H1 (cell line): Measurements from ENCODE around the gene COL4A2. TPM values are rescaled to one million over a fixed set of nuclear protein-coding genes. Genes with fewer than 3 reads are reported as not detected.

Experiments
- CTCF ChIA-PET: fragments of 300-600 bp; sonication (Branson Sonifier 250); formaldehyde crosslinking; loops from one replicate; lab custom pipeline; 2021; ENCODE audit not compliant: partially characterized antibody; lab: Charles Lee
- POLR2A ChIA-PET: fragments of 300-600 bp; sonication (Branson Sonifier 250); formaldehyde crosslinking; loops from one replicate; lab custom pipeline; 2021; ENCODE audit warnings: inconsistent platforms; ENCODE audit not compliant: partially characterized antibody; lab: Charles Lee
- DNase-seq, 2 experiments: peaks; one replicate each; pipeline versions ENCODE4 v3.0.0 to v3.0.0-alpha.2; 2010 to 2022; ENCODE audit warnings: low spot score in 2 of 2, low read depth in 1 of 2, mixed read lengths in 1 of 2
- FAIRE-seq: peaks from 2 replicates; lab custom pipeline; 2011; peaks lifted over from hg19 to GRCh38; lab: Jason Lieb, UNC
- H2AFZ ChIP-seq: 2 replicates; pipeline ENCODE4 v1.8.1; 2012; ENCODE audit warnings: low read length, inconsistent platforms
- H2AK5ac ChIP-seq: 2 replicates; pipeline ENCODE4 v1.6.1; 2013; ENCODE audit warnings: low read depth, low read length
- H2BK120ac ChIP-seq: replicated peaks from 2 replicates; pipeline ENCODE3; 2013; ENCODE audit warnings: low read depth, low read length, inconsistent platforms
- H2BK12ac ChIP-seq: 2 replicates; pipeline ENCODE4 v1.6.1; 2013; ENCODE audit warnings: low read depth, low read length
- H2BK15ac ChIP-seq: 2 replicates; pipeline ENCODE4 v1.6.1; 2013; ENCODE audit warnings: low read length
- H2BK20ac ChIP-seq: 2 replicates; pipeline ENCODE4 v1.6.1; 2013; ENCODE audit warnings: low read length
- H2BK5ac ChIP-seq: 2 replicates; pipeline ENCODE4 v1.6.1; 2013; ENCODE audit warnings: low read depth, low read length
- H3K14ac ChIP-seq: 2 replicates; pipeline ENCODE4 v1.6.1; 2013; ENCODE audit warnings: inconsistent platforms; ENCODE audit not compliant: insufficient read length
- H3K18ac ChIP-seq: 2 replicates; pipeline ENCODE4 v1.6.1; 2013; ENCODE audit warnings: low read length; ENCODE audit errors: extremely low read depth
- H3K23ac ChIP-seq: 2 replicates; pipeline ENCODE4 v1.6.1; 2013; ENCODE audit warnings: inconsistent platforms; ENCODE audit not compliant: insufficient read length
- H3K23me2 ChIP-seq: 2 replicates; pipeline ENCODE4 v1.6.1; 2013; ENCODE audit warnings: low read depth, low read length
- H3K27ac ChIP-seq: 2 replicates; pipeline ENCODE4 v1.6.1; 2011; ENCODE audit warnings: low read depth, low read length, inconsistent platforms
- H3K27me3 ChIP-seq, 4 experiments: replicated peaks in 1 of 4; 1 replicate in 1 of 4; 2 replicates in 3 of 4; pipeline versions ENCODE4 v1.6.1 to v1.8.1; 2011 to 2013; ENCODE audit warnings: low read length in 3 of 4, mild to moderate bottlenecking in 3 of 4, inconsistent platforms in 2 of 4, mixed read lengths in 2 of 4, moderate library complexity in 1 of 4; ENCODE audit not compliant: control insufficient read depth in 3 of 4, insufficient read depth in 3 of 4; ENCODE audit errors: extremely low read depth in 1 of 4
- H3K36me3 ChIP-seq, 4 experiments: 2 replicates each; pipeline versions ENCODE4 v1.6.1 to v1.8.1; 2011 to 2013; ENCODE audit warnings: mild to moderate bottlenecking in 4 of 4, low read length in 3 of 4, moderate library complexity in 2 of 4, control low read depth in 1 of 4, inconsistent platforms in 1 of 4; ENCODE audit not compliant: insufficient read depth in 4 of 4, control insufficient read depth in 2 of 4
- H3K4ac ChIP-seq: replicated peaks from 2 replicates; pipeline ENCODE3; 2013; ENCODE audit warnings: low read length, low read depth, mixed read lengths, inconsistent platforms; ENCODE audit not compliant: insufficient read length
- H3K4me1 ChIP-seq, 4 experiments: replicated peaks in 1 of 4; 1 replicate in 1 of 4; 2 replicates in 3 of 4; pipeline versions ENCODE4 v1.6.1 to v1.8.1; 2011 to 2013; ENCODE audit warnings: low read length in 3 of 4, inconsistent platforms in 2 of 4, mixed read lengths in 1 of 4; ENCODE audit not compliant: insufficient read depth in 4 of 4, control insufficient read depth in 3 of 4
- H3K4me2 ChIP-seq, 2 experiments: 2 replicates each; pipeline versions ENCODE4 v1.6.1 to v1.8.1; 2011 to 2013; ENCODE audit warnings: low read depth in 2 of 2, low read length in 2 of 2, control low read depth in 1 of 2, inconsistent platforms in 1 of 2, mild to moderate bottlenecking in 1 of 2; ENCODE audit not compliant: insufficient read depth in 1 of 2
- H3K4me3 ChIP-seq, 4 experiments: fragments of 200-600, 300-600 bp in 1 of 4; sonication (generic), shearing (Covaris generic), sonication (Bioruptor Twin) in 1 of 4; 2 replicates each; pipeline versions ENCODE4 v1.5.1 to v1.8.1; 2011 to 2016; ENCODE audit warnings: low read length in 4 of 4, low read depth in 3 of 4, control low read depth in 2 of 4, inconsistent platforms in 2 of 4, mild to moderate bottlenecking in 2 of 4, mixed read lengths in 1 of 4, moderate library complexity in 1 of 4; ENCODE audit not compliant: insufficient read depth in 2 of 4; ENCODE audit errors: extremely low read depth in 1 of 4
- H3K56ac ChIP-seq: replicated peaks from 2 replicates; pipeline ENCODE3; 2013; ENCODE audit warnings: low read depth, mild to moderate bottlenecking, mixed read lengths, low read length, inconsistent platforms; ENCODE audit not compliant: insufficient read length
- H3K79me1 ChIP-seq: 2 replicates; pipeline ENCODE4 v1.6.1; 2013; ENCODE audit warnings: low read depth, low read length, control low read depth
- H3K79me2 ChIP-seq, 2 experiments: 2 replicates each; pipeline versions ENCODE4 v1.6.1 to v1.8.1; 2012 to 2013; ENCODE audit warnings: low read length in 2 of 2, mild to moderate bottlenecking in 2 of 2, inconsistent platforms in 1 of 2; ENCODE audit not compliant: insufficient read depth in 2 of 2, control insufficient read depth in 1 of 2
- H3K9ac ChIP-seq, 4 experiments: replicated peaks in 1 of 4; 1 replicate in 1 of 4; 2 replicates in 3 of 4; pipeline versions ENCODE4 v1.6.1 to v1.8.1; 2011 to 2013; ENCODE audit warnings: low read depth in 3 of 4, low read length in 3 of 4, control low read depth in 2 of 4, mild to moderate bottlenecking in 2 of 4, moderate library complexity in 2 of 4, inconsistent platforms in 1 of 4; ENCODE audit errors: extremely low read depth in 1 of 4
- H3K9me3 ChIP-seq, 2 experiments: 2 replicates each; pipeline versions ENCODE4 v1.6.1 to v1.8.1; 2012 to 2013; ENCODE audit warnings: mild to moderate bottlenecking in 2 of 2, moderate library complexity in 2 of 2, control low read depth in 1 of 2, inconsistent platforms in 1 of 2, low read depth in 1 of 2, low read length in 1 of 2, mixed read lengths in 1 of 2; ENCODE audit not compliant: insufficient read depth in 2 of 2
- H4K20me1 ChIP-seq, 2 experiments: replicated peaks in 1 of 2; 2 replicates each; pipeline versions ENCODE3 to v1.8.1; 2011 to 2013; ENCODE audit warnings: inconsistent platforms in 2 of 2, low read length in 2 of 2, mild to moderate bottlenecking in 1 of 2; ENCODE audit not compliant: insufficient read depth in 2 of 2, control insufficient read depth in 1 of 2
- H4K5ac ChIP-seq: 2 replicates; pipeline ENCODE4 v1.6.1; 2013; ENCODE audit warnings: low read length, low read depth, mixed read lengths, inconsistent platforms; ENCODE audit not compliant: insufficient read length
- H4K8ac ChIP-seq: 2 replicates; pipeline ENCODE4 v1.8.0; 2013; ENCODE audit warnings: mild to moderate bottlenecking, moderate library complexity, low read length, inconsistent platforms; ENCODE audit not compliant: insufficient read depth; ENCODE audit errors: extremely low read depth
- H4K91ac ChIP-seq: replicated peaks from 2 replicates; pipeline ENCODE3; 2013; ENCODE audit warnings: low read length, mixed read lengths, inconsistent platforms; ENCODE audit not compliant: insufficient read length
- ATF2 ChIP-seq: IDR thresholded peaks from 2 replicates; pipeline ENCODE4 v1.6.1; 2012; ENCODE audit warnings: low read length, inconsistent platforms
- SRF ChIP-seq: IDR thresholded peaks from 2 replicates; pipeline ENCODE4 v1.6.1; 2011; ENCODE audit warnings: mild to moderate bottlenecking, low read depth, low read length, moderate library complexity
- WGBS, 2 experiments: shearing (Covaris generic) in 1 of 2; methylation state at CpG; one replicate each; pipeline versions ENCODE4 v1.1.6 to v1.1.7; 2013 to 2015; ENCODE audit warnings: low lambda C conversion rate in 2 of 2, mixed read lengths in 2 of 2, inconsistent platforms in 1 of 2, low coverage in 1 of 2, missing lambda C conversion rate in 1 of 2; ENCODE audit not compliant: insufficient replicate concordance in 2 of 2, insufficient coverage in 1 of 2, insufficient read length in 1 of 2; ENCODE audit errors: extremely low coverage in 1 of 2, missing lambda C conversion rate in 1 of 2; 5-methylcytosine and 5-hydroxymethylcytosine counted together
- polyA plus RNA-seq, 7 experiments: library from polyadenylated mRNA; depleted of rRNA in 3 of 7; stranded (reverse) in 5 of 7; unstranded in 2 of 7; fragments of >200 nt in 5 of 7; fragments of 200-250 nt in 2 of 7; gene quantifications; 1 replicate in 5 of 7; 2 replicates in 1 of 7; 4 replicates in 1 of 7; pipeline versions ENCODE4 v1.2.1 to v1.2.3, GENCODE V29; 2011 to 2013; ENCODE audit warnings: missing spikeins in 2 of 7, mixed read lengths in 2 of 7
- total RNA-seq: library from RNA; stranded (reverse); fragmentation: NEBNext Ultra II Directional; extraction: Animal tissue kit (Norgen Biotek cat#: 25700); gene quantifications from 2 replicates; pipeline ENCODE4 v1.2.1, GENCODE V29; 2021

COL4A2 gene
- total and polyA plus RNA-seq, 2 of the 8 experiments (the other 6 are each of a cell fraction or from before 2014, with no cell fraction given) = 80.4 to 87.3 TPM

GRCh38 chr13:110353339-110353977 lies 46.4 kb downstream of the COL4A2 start:
- H3K18ac ChIP-seq = no peak overlapping the region
- H3K79me1 ChIP-seq = peaks cover 12% of the 10 kb centered on the region
- 94% methylated on average over 13 of the region's 13 CpGs; no CpG with 5 or more reads in 1 of the 2 experiments for WGBS, 2 experiments
- no peak for DNase-seq
- H2BK12ac ChIP-seq = no peak overlapping the region
- no peaks in the 10 kb centered on the region for H3K23me2 ChIP-seq
- no peak overlapping the region for H4K91ac ChIP-seq
- no peak overlapping the region for H3K9ac ChIP-seq
- no peak overlapping the region; the same call in 1 of the 2 replicates for H2AK5ac ChIP-seq
- H3K4ac ChIP-seq = no peak overlapping the region
- no peak overlapping the region for H2BK120ac ChIP-seq
- H2AFZ ChIP-seq = no peak overlapping the region
- ChIA-PET CTCF (interaction anchor here (0.6 to 3.2 kb wide), 23 partner anchors 9 to 196 kb away, joined by 3 to 36 read pairs (median 5); no protein-coding TSS in a partner anchor), POLR2A (interaction anchor here (1.2 to 2.6 kb wide), 2 partner anchors 45 to 46 kb away, joined by 3 to 7 read pairs; partner anchors contain the start of genes COL4A1 and COL4A2)
- TF ChIP-seq ATF2 (no peak), SRF (no peak)
- H4K20me1 ChIP-seq = peaks cover 6% of the 10 kb centered on the region in 2 experiments
- no peak overlapping the region for H3K56ac ChIP-seq
- no peak overlapping the region for H3K14ac ChIP-seq
- no peak overlapping the region for H2BK20ac ChIP-seq
- FAIRE-seq = no peak
- no peak overlapping the region for H3K27ac ChIP-seq
- H3K4me2 ChIP-seq = no peak overlapping the region
- no peak overlapping the region for H3K4me3 ChIP-seq
- peaks cover 3 to 17% (median 10%) of the 10 kb centered on the region in 4 experiments; a peak in 6 of 7 replicates for H3K4me1 ChIP-seq
- no peaks in the 10 kb centered on the region for H3K27me3 ChIP-seq
- H2BK15ac ChIP-seq = no peak overlapping the region
- H2BK5ac ChIP-seq = no peak overlapping the region
- H3K23ac ChIP-seq = no peak overlapping the region
- no peaks in the 10 kb centered on the region for H3K9me3 ChIP-seq
- H3K36me3 ChIP-seq = peaks cover 0 to 4% (median 1%) of the 10 kb centered on the region in 4 experiments; a peak in 3 of 8 replicates
- H3K79me2 ChIP-seq = peaks cover 0 to 10% of the 10 kb centered on the region in 2 experiments; a peak in 1 of 4 replicates
- no peak overlapping the region for H4K5ac ChIP-seq
- H4K8ac ChIP-seq = no peak overlapping the region
